Measurements from ENCODE around the gene DCLK3. TPM values are rescaled to one million over a fixed set of nuclear protein-coding genes. Genes with fewer than 3 reads are reported as not detected.

The DCLK3 gene
- total and polyA plus RNA-seq, 4 donors, result 0.04 to 0.80 (median 0.21) TPM

GRCh38 chr3:36713904-36714303, 50.4 kb downstream of the DCLK3 start:
- WGBS, 2 donors, result 95 to 96% methylated on average over 4 of the region's 4 CpGs
- DNase-seq, result no peak

GRCh38 chr3:36710606-36711005, 53.7 kb downstream of the DCLK3 start:
- no peak for ATAC-seq (ENCODE audit: insufficient read depth, low FRiP score)
- no peak overlapping the region for H3K27ac ChIP-seq (ENCODE audit: low read depth in 1 of 2, low read length in 1 of 2)

More at GRCh38 chr3:36713904-36714303, 50.4 kb downstream of the DCLK3 start:
- H3K27ac ChIP-seq (ENCODE audit: low read depth in 1 of 2, low read length in 1 of 2), result no peak overlapping the region
- no peak for TF ChIP-seq CTCF (IDR thresholded peaks at IDR 0.05; ENCODE audit: control extremely low read depth, extremely low read depth)
- no peak overlapping the region for H3K4me3 ChIP-seq
- H3K36me3 ChIP-seq (ENCODE audit: control insufficient read depth in 4 of 4, insufficient read depth in 4 of 4, low read length in 4 of 4), result no peaks in the 10 kb centered on the region
- no peaks in the 10 kb centered on the region for H3K4me1 ChIP-seq (ENCODE audit: control insufficient read depth in 5 of 5, insufficient read depth in 5 of 5, low read length in 5 of 5)
- H3K27me3 ChIP-seq (ENCODE audit: control insufficient read depth in 3 of 3, insufficient read depth in 3 of 3, low read length in 2 of 3), result no peaks in the 10 kb centered on the region
- H3K9ac ChIP-seq (ENCODE audit: insufficient read depth in 1 of 2, low read length in 2 of 2), result no peak overlapping the region
- no peaks in the 10 kb centered on the region for H3K9me3 ChIP-seq (ENCODE audit: control insufficient read depth in 4 of 4, insufficient read depth in 3 of 4, low read length in 3 of 4)
- no peak for ATAC-seq (ENCODE audit: insufficient read depth, low FRiP score)

GRCh38 chr3:36709826-36710365, 54.5 kb downstream of the DCLK3 start:
- no peak for ATAC-seq (ENCODE audit: insufficient read depth, low FRiP score)
- 80 to 88% methylated on average over 6 of the region's 6 CpGs for WGBS, 2 donors

More at GRCh38 chr3:36710606-36711005, 53.7 kb downstream of the DCLK3 start:
- H3K4me1 ChIP-seq (ENCODE audit: control insufficient read depth in 5 of 5, insufficient read depth in 5 of 5, low read length in 5 of 5), result no peaks in the 10 kb centered on the region
- H3K27me3 ChIP-seq (ENCODE audit: control insufficient read depth in 3 of 3, insufficient read depth in 3 of 3, low read length in 2 of 3), result no peaks in the 10 kb centered on the region
- TF ChIP-seq CTCF (IDR thresholded peaks at IDR 0.05; ENCODE audit: control extremely low read depth, extremely low read depth), result no peak
- no peaks in the 10 kb centered on the region for H3K9me3 ChIP-seq (ENCODE audit: control insufficient read depth in 4 of 4, insufficient read depth in 3 of 4, low read length in 3 of 4)
- no peak for DNase-seq
- H3K36me3 ChIP-seq (ENCODE audit: control insufficient read depth in 4 of 4, insufficient read depth in 4 of 4, low read length in 4 of 4), result no peaks in the 10 kb centered on the region
- no peak overlapping the region for H3K4me3 ChIP-seq
- H3K9ac ChIP-seq (ENCODE audit: insufficient read depth in 1 of 2, low read length in 2 of 2), result no peak overlapping the region
- WGBS, 2 donors, result 77 to 88% methylated on average over 2 of the region's 2 CpGs

More at GRCh38 chr3:36709826-36710365, 54.5 kb downstream of the DCLK3 start:
- Histone ChIP-seq H3K9ac (ENCODE audit: insufficient read depth in 1 of 2, low read length in 2 of 2) (no peak overlapping the region), H3K4me3 (no peak overlapping the region), H3K27ac (ENCODE audit: low read depth in 1 of 2, low read length in 1 of 2) (no peak overlapping the region), H3K27me3 (ENCODE audit: control insufficient read depth in 3 of 3, insufficient read depth in 3 of 3, low read length in 2 of 3) (no peaks in the 10 kb centered on the region), H3K36me3 (ENCODE audit: control insufficient read depth in 4 of 4, insufficient read depth in 4 of 4, low read length in 4 of 4) (no peaks in the 10 kb centered on the region), H3K4me1 (ENCODE audit: control insufficient read depth in 5 of 5, insufficient read depth in 5 of 5, low read length in 5 of 5) (no peaks in the 10 kb centered on the region), H3K9me3 (ENCODE audit: control insufficient read depth in 4 of 4, insufficient read depth in 3 of 4, low read length in 3 of 4) (no peaks in the 10 kb centered on the region)
- no peak for TF ChIP-seq CTCF (IDR thresholded peaks at IDR 0.05; ENCODE audit: control extremely low read depth, extremely low read depth)
- no peak for DNase-seq
